HG02588 (cell line): ENCODE measurements around the gene MPST.
"Not testable (repeated sequence)": the region's sequence is repeated elsewhere in the genome, so short reads cannot be mapped to it uniquely, and the experiment has no call there.

Source experiments
- ATAC-seq: cut with Tn5 transposase; IDR thresholded peaks from one replicate; pipeline ENCODE4 v1.9.1; 2021; ENCODE audit warnings: mild to moderate bottlenecking, moderate library complexity; ENCODE audit not compliant: unreplicated experiment

MPST gene

GRCh38 chr22:37059876-37060449, 40.4 kb downstream of the MPST start:
- no peak for ATAC-seq

DNA sequence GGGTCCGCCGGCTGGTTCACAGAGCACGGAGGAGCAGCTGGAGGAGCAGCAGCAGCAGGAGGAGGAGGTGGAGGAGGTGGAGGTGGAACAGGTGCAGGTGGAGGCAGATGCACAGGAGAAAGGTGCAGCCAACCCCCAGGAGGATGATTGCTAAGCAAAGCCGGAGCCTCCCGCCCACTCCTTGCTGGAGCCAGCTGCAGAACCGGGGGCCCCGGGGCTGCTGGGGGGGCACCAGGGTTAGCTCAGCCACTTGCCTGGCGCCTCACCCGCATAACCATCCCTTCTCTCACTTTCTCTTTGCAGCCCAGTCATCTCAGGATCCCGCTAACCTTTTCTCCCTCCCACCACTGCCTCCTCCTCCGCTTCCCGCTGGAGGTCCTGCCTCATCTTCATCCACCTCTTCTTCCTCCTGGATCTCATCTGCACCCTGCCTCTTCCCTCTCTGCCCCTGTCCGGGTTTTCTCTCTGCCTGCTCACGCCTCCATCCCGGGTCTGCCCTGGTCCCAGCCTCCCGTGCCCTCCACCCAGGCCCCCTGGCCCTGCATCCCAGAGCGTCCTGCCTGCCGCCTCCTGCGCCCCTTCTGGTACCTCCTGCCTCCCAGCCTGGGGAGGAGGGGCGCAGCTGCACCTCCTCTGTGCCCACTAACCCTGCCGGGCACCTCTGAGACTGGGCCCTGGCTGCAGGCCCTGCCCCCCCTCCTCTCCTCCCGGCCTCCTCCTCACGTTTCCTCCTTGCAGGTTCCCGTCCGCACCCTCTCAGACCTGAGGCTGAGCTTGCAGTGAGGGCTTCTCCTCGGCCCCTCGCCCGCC, 41.5 kb downstream of the MPST start:
- no peak for ATAC-seq

DNA sequence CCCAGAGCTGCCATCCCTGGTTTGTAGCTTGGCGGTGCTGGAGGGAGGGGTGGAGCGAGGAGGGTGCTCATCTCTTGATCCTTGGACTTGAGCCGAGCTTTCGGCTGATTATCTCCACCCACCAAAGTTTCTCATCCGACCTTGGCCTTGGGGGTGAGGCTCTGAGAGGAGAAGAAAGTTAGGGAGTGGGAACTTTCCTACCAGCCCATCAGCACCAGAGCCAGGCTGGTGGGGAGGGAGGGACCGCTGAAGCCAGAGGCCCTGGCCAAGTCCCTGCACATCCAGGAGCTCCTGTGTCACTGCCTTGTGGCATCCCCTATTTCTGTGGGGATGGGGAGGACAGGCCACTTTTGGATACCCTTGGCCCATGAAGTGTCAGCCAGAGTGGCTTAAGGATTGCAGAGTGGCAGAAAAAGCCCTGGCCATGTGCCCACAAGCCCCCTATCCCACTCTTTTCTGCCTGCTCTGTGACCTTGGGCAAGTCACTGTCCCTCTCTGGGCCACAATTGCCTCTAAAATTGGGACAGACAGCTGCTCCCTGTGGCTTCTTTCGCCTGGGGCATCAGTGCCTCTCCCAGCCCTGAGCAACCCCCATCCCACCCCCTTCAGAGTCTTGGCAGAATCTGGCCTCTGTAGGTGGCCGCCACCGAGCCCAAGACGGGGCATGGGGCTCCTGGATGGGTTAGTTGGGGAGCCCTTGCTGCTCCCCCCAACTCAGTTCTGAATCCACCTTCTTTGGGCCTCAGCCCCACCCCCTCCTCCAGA, 42.3 kb downstream of the MPST start:
- ATAC-seq: no peak

DNA sequence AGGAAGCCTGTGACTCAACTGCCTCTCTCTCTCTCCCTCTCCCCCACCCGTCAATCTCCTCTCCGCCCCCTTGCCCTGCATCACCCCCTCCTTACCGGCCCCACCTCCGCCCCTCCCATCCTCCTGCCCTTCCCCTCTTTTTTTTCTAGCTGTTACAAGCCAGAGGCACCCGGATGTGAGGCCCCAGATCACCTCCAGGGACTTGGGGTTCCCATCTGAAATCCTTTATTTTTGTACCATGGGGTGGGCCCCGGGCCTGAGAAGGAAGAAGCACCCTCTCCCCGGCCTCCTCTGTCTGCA, 42.8 kb downstream of the MPST start:
- no peak for ATAC-seq

GRCh38 chr22:37062702-37063381, 43.3 kb downstream of the MPST start:
- no peak for ATAC-seq

DNA sequence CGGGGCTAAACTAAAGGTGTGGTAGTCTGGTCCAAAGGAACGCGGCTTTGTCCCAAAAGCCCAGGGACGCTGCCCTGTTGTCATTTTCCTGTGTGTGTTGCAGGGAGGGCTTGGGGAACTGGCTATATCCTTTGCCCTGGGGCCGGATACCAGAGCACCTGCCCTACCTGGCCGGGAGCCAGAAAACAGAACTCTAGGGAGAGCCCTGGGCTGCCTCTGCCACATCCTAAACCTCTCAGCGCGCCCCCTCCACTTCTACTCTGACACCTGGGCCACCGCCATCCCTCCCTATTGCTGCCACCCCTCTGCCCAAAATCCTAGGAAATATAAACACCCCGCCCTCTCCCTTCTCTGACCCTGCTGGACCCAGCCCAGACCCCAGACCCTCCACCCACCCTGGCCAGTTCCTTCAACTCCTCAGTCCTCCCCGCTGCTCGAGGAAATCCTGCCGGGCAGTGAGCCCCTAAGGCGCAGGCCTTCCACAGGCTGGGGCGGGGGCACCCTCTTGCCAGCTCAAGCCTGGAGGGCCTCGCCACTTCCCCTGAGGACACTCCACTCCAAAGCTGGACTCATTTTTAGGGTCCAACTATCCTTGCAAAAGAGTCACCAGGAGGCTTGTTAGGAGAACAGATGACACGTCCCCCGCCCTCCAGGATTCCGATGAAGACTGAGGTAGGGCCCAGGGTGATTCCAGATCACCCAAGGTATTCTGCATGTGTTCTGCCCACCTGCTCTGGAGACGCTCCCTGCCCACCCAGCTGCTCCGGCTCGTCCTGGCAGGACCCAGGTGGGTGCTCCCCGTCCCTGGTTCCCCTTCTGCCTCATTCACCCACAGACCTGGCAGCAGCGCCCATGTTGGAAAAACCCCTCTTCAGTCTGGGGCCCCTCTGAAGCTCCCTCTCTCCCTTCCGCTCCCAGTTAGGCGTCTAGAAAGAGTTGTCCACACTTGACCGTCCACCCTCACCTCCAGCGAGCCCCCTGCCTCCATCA, 44.2 kb downstream of the MPST start:
- ATAC-seq: no peak

DNA sequence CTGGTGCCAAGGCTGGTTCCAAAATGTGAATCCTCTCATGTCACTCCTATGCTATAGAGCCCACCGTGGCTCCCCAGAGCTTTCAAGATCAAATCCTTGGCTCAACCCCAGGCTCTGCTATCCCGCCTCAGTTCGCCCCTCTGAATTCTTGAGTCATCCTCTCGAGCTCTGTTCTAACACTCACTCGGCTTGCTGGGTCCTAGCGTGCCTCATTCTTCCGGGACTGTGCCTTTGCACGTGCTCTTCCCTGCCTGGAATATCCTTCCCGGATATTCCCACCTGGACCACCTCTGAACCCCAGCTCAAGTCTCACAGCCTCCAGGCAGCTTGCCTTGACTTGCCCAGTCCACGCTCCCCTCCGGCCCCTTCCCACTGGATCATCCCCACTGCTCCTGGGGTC, 45.0 kb downstream of the MPST start:
- no peak for ATAC-seq

DNA sequence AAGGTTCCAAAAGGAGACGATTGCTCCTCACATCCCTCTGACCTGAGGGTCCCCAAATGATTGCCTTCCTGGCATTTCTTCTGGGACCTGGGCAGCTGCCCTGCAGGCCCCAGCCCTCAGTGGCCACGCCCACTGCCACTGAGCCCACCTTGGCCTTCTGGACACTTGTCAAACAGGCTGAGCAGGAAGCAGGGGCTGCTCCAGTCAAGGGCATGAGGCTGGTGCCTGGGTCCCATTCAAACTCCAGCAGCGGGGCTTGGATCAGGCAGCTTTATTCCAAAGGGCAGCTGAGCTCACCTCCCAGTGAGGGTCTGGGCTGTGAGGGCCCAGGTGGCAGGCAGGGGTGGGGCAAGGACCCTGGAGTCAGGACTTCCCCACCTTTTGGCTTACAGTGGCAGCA, 45.6 kb downstream of the MPST start:
- ATAC-seq: no peak

- no peak for ATAC-seq
Measured at GRCh38 chr22:37065961-37066360, 46.4 kb downstream of the MPST start.

GRCh38 chr22:37067428-37067827, 47.9 kb downstream of the MPST start:
- no peak for ATAC-seq

- no peak for ATAC-seq
Measured at GRCh38 chr22:37068859-37069258, 49.3 kb downstream of the MPST start.

DNA sequence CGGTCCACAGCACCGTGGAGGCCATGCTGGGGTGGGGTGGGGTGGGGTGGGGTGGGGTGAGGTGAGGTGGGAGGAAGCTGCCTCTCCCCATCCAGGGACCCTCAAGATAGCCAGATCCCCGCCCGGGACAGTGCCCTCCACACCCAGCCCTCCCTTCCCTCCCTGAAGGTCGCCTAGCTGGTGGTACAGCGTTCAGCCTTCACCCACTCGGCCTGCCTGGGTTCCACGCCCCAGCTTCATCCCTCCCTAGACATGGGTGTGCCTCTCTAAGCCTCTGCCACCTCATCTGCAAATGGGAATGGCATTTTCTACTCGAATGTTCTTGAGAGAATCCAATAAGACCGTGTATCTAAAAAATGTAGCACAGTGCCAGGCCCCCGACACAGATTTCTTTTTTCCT, 49.8 kb downstream of the MPST start:
- no peak for ATAC-seq

- no peak for ATAC-seq
Measured at GRCh38 chr22:37069719-37070118, 50.2 kb downstream of the MPST start.

DNA sequence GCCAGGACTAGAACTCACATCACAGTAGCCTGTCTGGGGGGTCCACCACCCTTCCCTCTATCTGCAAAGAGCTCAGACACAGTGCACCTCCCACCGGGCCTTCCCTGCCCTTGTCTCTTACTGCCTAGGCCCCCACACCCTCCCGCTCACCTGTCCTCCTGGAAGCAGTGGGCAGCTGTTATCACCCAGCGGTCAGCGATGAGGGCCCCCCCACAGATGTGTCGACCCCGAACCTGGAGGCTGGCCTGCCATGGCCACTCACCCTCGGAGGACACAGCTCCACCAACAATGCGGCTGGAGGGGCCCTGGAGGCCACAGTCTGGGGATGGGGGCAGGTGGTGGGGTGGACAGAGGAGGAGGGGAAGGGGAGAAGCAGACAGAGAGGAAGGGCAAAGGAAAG, 50.8 kb downstream of the MPST start:
- no peak for ATAC-seq

DNA sequence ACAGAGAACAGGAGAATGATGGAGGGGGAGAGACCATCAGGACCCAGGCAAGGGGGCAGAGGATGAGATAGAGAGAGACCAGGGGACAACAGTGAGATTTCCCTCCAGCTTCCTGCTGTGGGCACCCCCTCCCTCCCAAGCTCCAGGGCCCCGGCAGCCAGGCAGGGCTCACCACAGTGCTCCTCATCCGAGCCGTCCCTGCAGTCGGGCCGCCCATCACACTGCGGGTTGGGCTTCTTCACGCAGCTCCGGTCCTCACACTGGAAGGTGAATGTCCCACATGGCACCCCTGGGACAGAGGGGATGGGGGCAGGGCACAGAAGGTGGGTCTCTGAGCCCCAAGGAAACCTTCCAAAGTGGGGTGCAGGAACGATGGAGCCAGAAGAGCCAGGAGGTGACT, 51.2 kb downstream of the MPST start:
- no peak for ATAC-seq

DNA sequence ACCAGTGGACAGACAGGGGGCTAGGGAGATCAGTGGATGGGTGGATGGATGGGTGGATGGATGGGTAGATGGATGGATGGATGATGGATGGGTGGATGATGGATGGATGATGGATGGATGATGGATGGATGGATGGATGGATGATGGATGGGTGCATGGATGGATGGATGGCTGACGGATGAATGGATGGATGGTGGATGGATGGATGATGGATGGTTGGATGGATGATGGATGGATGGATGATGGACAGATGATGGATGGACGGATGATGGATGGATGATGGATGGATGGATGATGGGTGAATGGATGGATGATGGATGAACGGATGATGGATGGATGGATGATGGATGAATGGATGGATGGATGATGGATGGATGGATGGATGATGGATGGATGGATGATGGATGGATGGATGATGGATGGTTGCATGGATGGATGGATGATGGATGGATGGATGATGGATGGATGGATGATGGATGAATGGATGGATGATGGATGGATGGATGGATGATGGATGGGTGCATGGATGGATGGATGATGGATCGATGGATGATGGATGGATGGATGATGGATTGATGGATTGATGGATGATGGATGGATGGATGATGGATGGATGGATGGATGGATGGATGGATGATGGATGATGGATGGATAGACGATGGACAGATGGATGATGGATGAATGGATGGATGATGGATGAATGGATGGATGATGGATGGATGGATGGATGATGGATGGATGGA, 52.5 kb downstream of the MPST start:
- ATAC-seq: not testable (repeated sequence)

GRCh38 chr22:37072673-37073072, 53.1 kb downstream of the MPST start:
- no peak for ATAC-seq

DNA sequence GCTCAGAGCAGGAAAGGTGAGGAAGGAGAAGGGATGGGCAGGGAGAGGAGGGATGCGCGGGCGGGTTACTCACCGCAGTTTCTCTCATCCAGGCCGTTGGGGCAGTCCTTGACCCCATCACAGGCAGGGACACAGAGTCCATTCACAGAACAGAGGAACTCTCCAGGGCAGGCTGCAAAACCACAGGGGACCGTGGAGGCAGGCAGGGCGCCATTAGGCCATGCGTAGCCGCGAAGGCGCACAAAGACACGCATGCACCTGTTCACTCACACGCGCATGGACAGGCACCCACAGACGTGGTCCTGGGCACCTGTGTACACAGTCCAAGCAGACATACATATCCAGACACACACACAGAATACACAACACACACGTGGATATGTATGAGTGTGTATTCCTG, 55.0 kb downstream of the MPST start:
- ATAC-seq: no peak

DNA sequence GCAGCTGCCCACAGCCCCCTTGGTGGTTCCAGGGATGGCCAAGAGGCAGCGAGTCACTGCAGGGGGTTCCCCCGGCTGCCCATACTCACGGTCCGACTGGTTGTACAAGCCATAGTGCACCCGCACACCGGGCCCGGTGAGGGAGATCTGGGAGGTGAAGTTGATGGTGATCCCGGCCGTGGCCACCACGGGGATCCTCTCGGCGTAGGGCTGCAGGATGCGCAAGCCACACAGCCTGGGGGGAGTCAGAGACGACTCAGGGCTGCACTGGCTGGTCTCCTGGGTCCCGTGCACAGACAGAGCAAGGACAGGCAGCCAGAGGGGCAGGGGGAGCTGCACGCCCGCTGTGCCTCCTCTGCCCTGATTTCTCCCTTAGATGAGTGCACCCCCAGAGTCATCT, 55.5 kb downstream of the MPST start:
- no peak for ATAC-seq
